H9 (cell line): Measurements from ENCODE around the gene TESPA1. TPM values are rescaled to one million over a fixed set of nuclear protein-coding genes. Genes with fewer than 3 reads are reported as not detected.
A peak's percentile ranks its signal among the peaks of the same experiment; 100 is the strongest.

Experiments used
- DNase-seq: peaks from one replicate; pipeline ENCODE4 v3.0.0-alpha.2; 2017
- H2AFZ ChIP-seq: one replicate; pipeline ENCODE4 v1.6.1; 2013; ENCODE audit warnings: mild to moderate bottlenecking, low read length, control low read depth, moderate library complexity
- H2AK5ac ChIP-seq: 2 replicates; pipeline ENCODE4 v1.6.1; 2013; ENCODE audit warnings: low read length, control low read depth, mixed read lengths; ENCODE audit not compliant: insufficient read length
- H2BK120ac ChIP-seq: one replicate; pipeline ENCODE4 v1.6.1; 2013; ENCODE audit warnings: low read depth, mild to moderate bottlenecking, low read length, control low read depth, inconsistent platforms; ENCODE audit not compliant: poor library complexity, severe bottlenecking
- H2BK12ac ChIP-seq: 2 replicates; pipeline ENCODE4 v1.6.1; 2013; ENCODE audit warnings: low read length, control low read depth, mixed read lengths, low read depth; ENCODE audit not compliant: insufficient read length
- H2BK15ac ChIP-seq: 2 replicates; pipeline ENCODE4 v1.6.1; 2013; ENCODE audit warnings: low read depth, low read length, control low read depth
- H2BK20ac ChIP-seq: one replicate; pipeline ENCODE4 v1.6.1; 2013; ENCODE audit warnings: low read depth, mild to moderate bottlenecking, low read length, control low read depth, inconsistent platforms; ENCODE audit not compliant: poor library complexity, severe bottlenecking
- H2BK5ac ChIP-seq: 2 replicates; pipeline ENCODE4 v1.6.1; 2013; ENCODE audit warnings: low read length, control low read depth, mixed read lengths; ENCODE audit not compliant: insufficient read length
- H3K14ac ChIP-seq: 2 replicates; pipeline ENCODE4 v1.6.1; 2013; ENCODE audit warnings: low read length, control low read depth; ENCODE audit not compliant: insufficient read depth
- H3K18ac ChIP-seq: 2 replicates; pipeline ENCODE4 v1.6.1; 2013; ENCODE audit warnings: low read depth, mild to moderate bottlenecking, mixed read lengths, low read length, control low read depth; ENCODE audit not compliant: insufficient read length
- H3K23ac ChIP-seq: 2 replicates; pipeline ENCODE4 v1.6.1; 2013; ENCODE audit warnings: low read length, control low read depth, mixed read lengths, low read depth; ENCODE audit not compliant: insufficient read length
- H3K23me2 ChIP-seq: 2 replicates; pipeline ENCODE4 v1.6.1; 2013; ENCODE audit warnings: low read depth, mild to moderate bottlenecking, mixed read lengths, low read length, control low read depth; ENCODE audit not compliant: insufficient read length, poor library complexity, severe bottlenecking
- H3K27ac ChIP-seq: 2 replicates; pipeline ENCODE4 v1.5.1; 2013; ENCODE audit warnings: low read length, control low read depth, mixed read lengths, low read depth; ENCODE audit not compliant: insufficient read length
- H3K27me3 ChIP-seq: 2 replicates; pipeline ENCODE4 v1.6.1; 2013; ENCODE audit warnings: low read length, control low read depth, inconsistent platforms; ENCODE audit not compliant: insufficient read depth
- H3K4ac ChIP-seq: 2 replicates; pipeline ENCODE4 v1.6.1; 2013; ENCODE audit warnings: low read depth, mild to moderate bottlenecking, control low read depth, inconsistent platforms, low read length, moderate library complexity
- H3K4me1 ChIP-seq: 2 replicates; pipeline ENCODE4 v1.6.1; 2013; ENCODE audit warnings: low read length, control low read depth, inconsistent platforms; ENCODE audit not compliant: insufficient read depth
- H3K4me2 ChIP-seq: 2 replicates; pipeline ENCODE4 v1.6.1; 2013; ENCODE audit warnings: low read length, control low read depth, mixed read lengths; ENCODE audit not compliant: insufficient read length, insufficient read depth
- H3K56ac ChIP-seq: 2 replicates; pipeline ENCODE4 v1.6.1; 2013; ENCODE audit warnings: low read depth, mild to moderate bottlenecking, mixed read lengths, low read length, control low read depth; ENCODE audit not compliant: insufficient read length
- H3K79me1 ChIP-seq: 2 replicates; pipeline ENCODE4 v1.6.1; 2013; ENCODE audit warnings: low read depth, mild to moderate bottlenecking, moderate library complexity, low read length, control low read depth, inconsistent platforms; ENCODE audit not compliant: insufficient read depth, poor library complexity, severe bottlenecking
- H3K79me2 ChIP-seq: 2 replicates; pipeline ENCODE4 v1.6.1; 2013; ENCODE audit warnings: low read length, control low read depth, inconsistent platforms; ENCODE audit not compliant: insufficient read depth
- H3K9ac ChIP-seq: 2 replicates; pipeline ENCODE4 v1.6.1; 2013; ENCODE audit warnings: low read length, control low read depth, mixed read lengths; ENCODE audit not compliant: insufficient read length; ENCODE audit errors: extremely low read depth
- H3K9me3 ChIP-seq: one replicate; pipeline ENCODE4 v1.6.1; 2013; ENCODE audit warnings: low read depth, low read length, inconsistent platforms; ENCODE audit not compliant: control insufficient read depth
- H3T11ph ChIP-seq: one replicate; pipeline ENCODE4 v1.6.1; 2013; ENCODE audit warnings: mild to moderate bottlenecking, low read length, control low read depth, inconsistent platforms
- H4K20me1 ChIP-seq: one replicate; pipeline ENCODE4 v1.6.1; 2013; ENCODE audit not compliant: control insufficient read depth, insufficient read length, insufficient read depth
- H4K5ac ChIP-seq: 2 replicates; pipeline ENCODE4 v1.6.1; 2013; ENCODE audit warnings: low read depth, mild to moderate bottlenecking, mixed read lengths, low read length, control low read depth; ENCODE audit not compliant: insufficient read length
- H4K8ac ChIP-seq: replicated peaks from 2 replicates; pipeline ENCODE4 v1.6.1; 2013; ENCODE audit warnings: low read length, control low read depth, mixed read lengths, low read depth; ENCODE audit not compliant: insufficient read length
- H4K91ac ChIP-seq: 2 replicates; pipeline ENCODE4 v1.6.1; 2013; ENCODE audit warnings: low read depth, mild to moderate bottlenecking, moderate library complexity, mixed read lengths, low read length, control low read depth; ENCODE audit not compliant: insufficient read length
- H3K27ac Mint-ChIP-seq, 3 experiments: 2 replicates in 2 of 3; 3 replicates in 1 of 3; pipeline ENCODE4 v1.8.0; 2020 to 2021; ENCODE audit warnings: mixed read lengths in 3 of 3, mild to moderate bottlenecking in 1 of 3, moderate library complexity in 1 of 3
- H3K27me3 Mint-ChIP-seq: 2 replicates; pipeline ENCODE4 v1.8.0; 2021; ENCODE audit warnings: low read depth, mild to moderate bottlenecking, moderate library complexity, mixed read lengths
- H3K36me3 Mint-ChIP-seq, 3 experiments: 2 replicates in 2 of 3; 3 replicates in 1 of 3; pipeline ENCODE4 v1.8.0; 2020 to 2021; ENCODE audit warnings: low read depth in 3 of 3, mixed read lengths in 3 of 3; ENCODE audit not compliant: insufficient read depth in 1 of 3
- H3K4me1 Mint-ChIP-seq, 2 experiments: 2 replicates each; pipeline ENCODE4 v1.8.0; 2020; ENCODE audit warnings: mixed read lengths in 2 of 2
- H3K4me3 Mint-ChIP-seq, 2 experiments: 2 replicates in 1 of 2; 3 replicates in 1 of 2; pipeline ENCODE4 v1.8.0; 2020 to 2021; ENCODE audit warnings: mild to moderate bottlenecking in 2 of 2, mixed read lengths in 2 of 2, moderate library complexity in 1 of 2
- H3K9me3 Mint-ChIP-seq, 2 experiments: 2 replicates in 1 of 2; 3 replicates in 1 of 2; pipeline ENCODE4 v1.8.0; 2020; ENCODE audit warnings: mild to moderate bottlenecking in 2 of 2, mixed read lengths in 2 of 2, moderate library complexity in 1 of 2
- WGBS: extraction: QIAGEN DNeasy Blood & Tissue Kit; methylation state at CpG from one replicate; pipeline ENCODE4 v1.1.7; 2013; ENCODE audit warnings: missing lambda C conversion rate, low lambda C conversion rate, mixed read lengths; ENCODE audit not compliant: insufficient read length; ENCODE audit errors: extremely low coverage; 5-methylcytosine and 5-hydroxymethylcytosine counted together
- total RNA-seq: library from RNA; stranded (reverse); gene quantifications from 2 replicates; pipeline ENCODE4 v1.2.1, GENCODE V29; 2021
- TF ChIP-seq, protein P1 (sequence below): fragments of 200-600 bp; sonication (generic); conservative IDR thresholded peaks from 3 replicates; pipeline ENCODE4 v1.8.0; 2021; ENCODE audit warnings: antibody characterized with exemption, mild to moderate bottlenecking

Gene TESPA1
- total RNA-seq, 1 experiment from 2014 or later, result not detected

DNA sequence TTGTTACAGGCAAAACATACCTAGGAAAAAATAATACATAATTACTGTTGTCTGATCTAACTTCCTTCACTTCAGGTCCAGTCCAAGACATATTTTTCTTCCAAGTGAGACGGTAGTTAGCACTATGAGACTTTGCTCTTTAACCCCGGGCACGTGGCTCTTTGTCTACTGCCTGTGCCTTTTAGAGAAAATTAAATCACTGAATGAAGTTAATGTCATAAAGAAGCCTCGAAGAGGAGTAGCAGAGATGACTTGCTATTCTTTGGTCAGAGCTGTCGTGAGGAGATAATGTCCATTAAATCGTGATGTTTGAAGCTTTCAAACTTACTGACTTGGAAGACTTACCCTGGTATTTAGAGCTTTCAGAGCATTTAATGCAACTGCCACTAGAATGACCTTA, 8.7 kb downstream of the TESPA1 start:
- H3K4ac ChIP-seq, result no peak overlapping the region
- H2BK12ac ChIP-seq, result no peak overlapping the region
- H2AK5ac ChIP-seq, result no peak overlapping the region
- no peaks in the 10 kb centered on the region for H3K27me3 Mint-ChIP-seq
- no peaks in the 10 kb centered on the region for H3K79me1 ChIP-seq
- no peaks in the 10 kb centered on the region for H3K36me3 Mint-ChIP-seq
- H4K5ac ChIP-seq, result no peak overlapping the region
- no peak overlapping the region for H3K23ac ChIP-seq
- no peaks in the 10 kb centered on the region for H3K23me2 ChIP-seq
- H3K9me3 ChIP-seq, result no peaks in the 10 kb centered on the region
- no peak overlapping the region for H2BK15ac ChIP-seq
- no peak overlapping the region for H3K27ac ChIP-seq
- H4K91ac ChIP-seq, result no peak overlapping the region
- no peak overlapping the region for H3K14ac ChIP-seq
- H3K56ac ChIP-seq, result no peak overlapping the region
- no peak overlapping the region for H3T11ph ChIP-seq
- H3K79me2 ChIP-seq, result no peaks in the 10 kb centered on the region
- H2AFZ ChIP-seq, result peak overlapping the region; percentile 22
- no peak overlapping the region for H3K27ac Mint-ChIP-seq
- H3K9ac ChIP-seq, result no peak overlapping the region
- H2BK20ac ChIP-seq, result no peak overlapping the region
- no peaks in the 10 kb centered on the region for H4K20me1 ChIP-seq
- no peaks in the 10 kb centered on the region; a peak in 1 of 5 replicates for H3K9me3 Mint-ChIP-seq
- H3K4me3 Mint-ChIP-seq, result no peak overlapping the region
- H3K18ac ChIP-seq, result no peak overlapping the region
- H3K27me3 ChIP-seq, result no peaks in the 10 kb centered on the region
- H3K4me1 Mint-ChIP-seq, result peaks cover 14 to 15% of the 10 kb centered on the region in 2 experiments
- no peak for DNase-seq
- no CpG with 5 or more reads among the region's 6 CpGs for WGBS
- no peak overlapping the region for H2BK120ac ChIP-seq
- H2BK5ac ChIP-seq, result no peak overlapping the region
- no peak overlapping the region for H3K4me2 ChIP-seq
- no peak overlapping the region for H4K8ac ChIP-seq
- TF ChIP-seq, protein P1, sequence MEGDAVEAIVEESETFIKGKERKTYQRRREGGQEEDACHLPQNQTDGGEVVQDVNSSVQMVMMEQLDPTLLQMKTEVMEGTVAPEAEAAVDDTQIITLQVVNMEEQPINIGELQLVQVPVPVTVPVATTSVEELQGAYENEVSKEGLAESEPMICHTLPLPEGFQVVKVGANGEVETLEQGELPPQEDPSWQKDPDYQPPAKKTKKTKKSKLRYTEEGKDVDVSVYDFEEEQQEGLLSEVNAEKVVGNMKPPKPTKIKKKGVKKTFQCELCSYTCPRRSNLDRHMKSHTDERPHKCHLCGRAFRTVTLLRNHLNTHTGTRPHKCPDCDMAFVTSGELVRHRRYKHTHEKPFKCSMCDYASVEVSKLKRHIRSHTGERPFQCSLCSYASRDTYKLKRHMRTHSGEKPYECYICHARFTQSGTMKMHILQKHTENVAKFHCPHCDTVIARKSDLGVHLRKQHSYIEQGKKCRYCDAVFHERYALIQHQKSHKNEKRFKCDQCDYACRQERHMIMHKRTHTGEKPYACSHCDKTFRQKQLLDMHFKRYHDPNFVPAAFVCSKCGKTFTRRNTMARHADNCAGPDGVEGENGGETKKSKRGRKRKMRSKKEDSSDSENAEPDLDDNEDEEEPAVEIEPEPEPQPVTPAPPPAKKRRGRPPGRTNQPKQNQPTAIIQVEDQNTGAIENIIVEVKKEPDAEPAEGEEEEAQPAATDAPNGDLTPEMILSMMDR, result no peak
- H3K4me1 ChIP-seq, result no peaks in the 10 kb centered on the region; the same call in 1 of the 2 replicates
